ENCODE measurements around the gene ATAD2B.

Gene ATAD2B

DNA sequence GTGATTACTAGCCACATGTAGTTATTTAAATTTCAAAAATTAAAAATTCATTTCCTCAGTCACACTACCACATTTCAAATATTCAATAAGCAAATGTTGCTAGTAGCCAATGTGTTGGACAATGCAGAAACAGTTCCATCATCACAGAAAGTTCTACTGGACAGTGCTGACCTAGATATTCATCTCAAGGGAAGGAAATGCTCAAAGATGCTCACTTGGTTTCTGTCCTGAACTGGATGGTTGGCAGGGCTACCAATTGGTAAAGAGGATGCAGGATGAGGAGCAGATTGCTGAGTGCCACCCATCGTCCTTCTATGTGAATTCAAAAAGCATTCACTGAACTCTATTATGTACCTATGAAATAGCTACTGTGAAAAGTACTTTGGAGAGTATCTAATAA is 7.3 kb upstream of the ATAD2B start:
- H3K18ac ChIP-seq (ENCODE audit: low read length), result no peak overlapping the region
- no peak overlapping the region for H3K27ac ChIP-seq (ENCODE audit: low read depth, low read length)
- no CpG with 5 or more reads among the region's 1 CpG for WGBS (ENCODE audit: extremely low coverage, insufficient coverage, insufficient read length)
- no peaks in the 10 kb centered on the region for H3K27me3 ChIP-seq (ENCODE audit: insufficient read depth, low read length)
- H2BK5ac ChIP-seq (ENCODE audit: low read depth, low read length, poor library complexity), result no peak overlapping the region
- H3K79me2 ChIP-seq (ENCODE audit: control insufficient read depth, insufficient read depth, low read length, poor library complexity), result no peaks in the 10 kb centered on the region
- H3K4me2 ChIP-seq (ENCODE audit: low read length), result no peak overlapping the region
- H2BK120ac ChIP-seq (ENCODE audit: insufficient read depth, low read length, poor library complexity), result no peak overlapping the region
- peaks cover 0 to 2% of the 10 kb centered on the region in 2 experiments for H3K4me1 ChIP-seq (ENCODE audit: control insufficient read depth in 1 of 2, insufficient read depth in 2 of 2, low read length in 2 of 2)
- H3K79me1 ChIP-seq (ENCODE audit: low read length), result no peaks in the 10 kb centered on the region
- H2AK5ac ChIP-seq (ENCODE audit: low read length), result no peak overlapping the region
- H3K9ac ChIP-seq (ENCODE audit: low read length), result no peak overlapping the region
- H3K4me3 ChIP-seq (ENCODE audit: low read depth, low read length), result no peak overlapping the region
- no peaks in the 10 kb centered on the region for H3K9me3 ChIP-seq (ENCODE audit: insufficient read depth, low read depth, low read length)
- no peak overlapping the region for H3K4ac ChIP-seq (ENCODE audit: low read depth, low read length)
- no peak overlapping the region for H2AFZ ChIP-seq (ENCODE audit: insufficient read depth, low read length, poor library complexity)
- H4K91ac ChIP-seq (ENCODE audit: low read depth, low read length), result no peak overlapping the region
- no peak overlapping the region for H3K23ac ChIP-seq (ENCODE audit: low read length)
- no peak overlapping the region for H3K14ac ChIP-seq (ENCODE audit: low read length)
- no peak overlapping the region for H4K12ac ChIP-seq (ENCODE audit: low read depth, low read length)
- peaks cover 0 to 3% of the 10 kb centered on the region in 2 experiments for H3K36me3 ChIP-seq (ENCODE audit: control insufficient read depth in 1 of 2, insufficient read depth in 2 of 2, low read length in 2 of 2)
- H4K8ac ChIP-seq (ENCODE audit: low read depth, low read length), result no peak overlapping the region
- no peak for DNase-seq
- H2BK12ac ChIP-seq (ENCODE audit: low read length), result no peak overlapping the region

DNA sequence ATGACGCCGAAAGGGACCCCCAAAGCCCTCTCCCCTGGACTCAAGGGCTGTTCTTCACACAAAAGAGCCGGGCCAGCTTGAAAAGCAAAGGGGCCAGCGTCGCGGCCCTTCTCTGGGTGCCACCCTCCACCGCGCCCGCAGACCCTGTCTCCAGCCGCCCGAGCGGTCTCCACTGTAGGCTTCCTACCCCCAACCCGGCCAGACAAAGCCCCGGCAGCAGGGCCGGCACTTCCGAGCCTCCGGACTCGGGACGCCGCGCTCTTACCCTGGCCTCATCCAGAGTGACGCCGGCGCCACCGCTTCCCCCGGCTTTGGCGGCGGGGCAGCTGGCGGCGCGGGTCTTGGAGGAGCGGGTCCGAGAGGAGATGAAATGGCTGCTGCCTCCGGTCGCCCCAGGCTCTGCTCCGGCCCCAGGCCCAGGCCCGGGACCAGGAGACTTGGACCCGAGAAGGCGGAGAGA is 603 bp downstream of the ATAD2B start:
- peaks cover 0 to 3% of the 10 kb centered on the region in 2 experiments for H3K36me3 ChIP-seq (ENCODE audit: control insufficient read depth in 1 of 2, insufficient read depth in 2 of 2, low read length in 2 of 2)
- H3K9ac ChIP-seq (ENCODE audit: low read length), result peak overlapping the region; percentile 100
- H2AFZ ChIP-seq (ENCODE audit: insufficient read depth, low read length, poor library complexity), result peak overlapping the region; percentile 99
- peak overlapping the region; percentile 98 for H2BK5ac ChIP-seq (ENCODE audit: low read depth, low read length, poor library complexity)
- peak overlapping the region; percentile 96 for H3K4ac ChIP-seq (ENCODE audit: low read depth, low read length)
- peaks cover 12% of the 10 kb centered on the region for H3K79me2 ChIP-seq (ENCODE audit: control insufficient read depth, insufficient read depth, low read length, poor library complexity)
- no peaks in the 10 kb centered on the region for H3K9me3 ChIP-seq (ENCODE audit: insufficient read depth, low read depth, low read length)
- H3K18ac ChIP-seq (ENCODE audit: low read length), result peak overlapping the region; percentile 100
- H3K27ac ChIP-seq (ENCODE audit: low read depth, low read length), result peak overlapping the region; percentile 97
- no CpG with 5 or more reads among the region's 39 CpGs for WGBS (ENCODE audit: extremely low coverage, insufficient coverage, insufficient read length)
- H3K4me3 ChIP-seq (ENCODE audit: low read depth, low read length), result peak overlapping the region; percentile 99
- H3K79me1 ChIP-seq (ENCODE audit: low read length), result peaks cover 12% of the 10 kb centered on the region
- H2BK12ac ChIP-seq (ENCODE audit: low read length), result peak overlapping the region; percentile 85
- H4K8ac ChIP-seq (ENCODE audit: low read depth, low read length), result peak overlapping the region; percentile 99
- DNase-seq, result peak; percentile 28 to 53
- H4K12ac ChIP-seq (ENCODE audit: low read depth, low read length), result peak overlapping the region; percentile 100
- H3K23ac ChIP-seq (ENCODE audit: low read length), result no peak overlapping the region
- peak overlapping the region; percentile 100 for H3K14ac ChIP-seq (ENCODE audit: low read length)
- no peak overlapping the region for H2AK5ac ChIP-seq (ENCODE audit: low read length)
- H4K91ac ChIP-seq (ENCODE audit: low read depth, low read length), result peak overlapping the region; percentile 96
- H3K27me3 ChIP-seq (ENCODE audit: insufficient read depth, low read length), result no peaks in the 10 kb centered on the region
- H2BK120ac ChIP-seq (ENCODE audit: insufficient read depth, low read length, poor library complexity), result peak overlapping the region; percentile 92
- H3K4me1 ChIP-seq (ENCODE audit: control insufficient read depth in 1 of 2, insufficient read depth in 2 of 2, low read length in 2 of 2), result peaks cover 0 to 1% of the 10 kb centered on the region in 2 experiments
- peak overlapping the region; percentile 94 for H3K4me2 ChIP-seq (ENCODE audit: low read length)

DNA sequence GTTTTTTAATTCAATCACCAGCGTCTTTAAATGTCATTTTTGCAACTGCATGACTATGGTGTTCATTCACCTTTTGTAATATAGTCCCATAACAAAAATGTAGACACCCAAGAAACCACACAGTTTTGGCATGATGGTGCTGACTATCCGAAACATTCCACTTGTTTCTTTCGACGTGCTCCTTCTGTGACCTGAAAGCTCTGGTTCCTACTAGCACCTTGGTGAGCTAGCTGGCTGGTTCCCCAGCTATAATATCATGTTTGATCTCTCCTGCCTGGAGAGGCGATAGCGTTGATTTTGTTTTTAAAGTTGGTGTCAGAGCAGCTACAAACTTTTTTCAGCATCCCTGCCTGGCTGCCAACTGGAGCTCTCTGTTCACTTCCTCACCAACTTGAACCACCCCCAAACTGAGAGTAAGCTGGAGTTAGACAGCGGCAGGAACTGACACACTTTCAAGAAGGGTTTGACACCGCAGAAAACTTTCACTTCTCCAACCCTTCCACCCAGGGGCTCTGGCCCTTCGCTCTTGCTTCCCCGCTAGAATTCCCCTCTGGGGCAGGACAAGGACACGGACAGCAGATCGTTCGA is 1.1 kb downstream of the ATAD2B start:
- Histone ChIP-seq H3K27ac (ENCODE audit: low read depth, low read length) (peak overlapping the region; percentile 97), H3K4ac (ENCODE audit: low read depth, low read length) (peak overlapping the region; percentile 96), H3K23ac (ENCODE audit: low read length) (no peak overlapping the region), H3K79me2 (ENCODE audit: control insufficient read depth, insufficient read depth, low read length, poor library complexity) (peaks cover 12% of the 10 kb centered on the region), H3K9ac (ENCODE audit: low read length) (peak overlapping the region; percentile 100), H3K4me2 (ENCODE audit: low read length) (peak overlapping the region; percentile 94), H2BK12ac (ENCODE audit: low read length) (no peak overlapping the region), H2AK5ac (ENCODE audit: low read length) (no peak overlapping the region), H2BK120ac (ENCODE audit: insufficient read depth, low read length, poor library complexity) (peak overlapping the region; percentile 92), H3K79me1 (ENCODE audit: low read length) (peaks cover 12% of the 10 kb centered on the region), H4K8ac (ENCODE audit: low read depth, low read length) (peak overlapping the region; percentile 99), H3K4me1 (ENCODE audit: control insufficient read depth in 1 of 2, insufficient read depth in 2 of 2, low read length in 2 of 2) (peaks cover 0 to 1% of the 10 kb centered on the region in 2 experiments), H2BK5ac (ENCODE audit: low read depth, low read length, poor library complexity) (peak overlapping the region; percentile 98), H3K36me3 (ENCODE audit: control insufficient read depth in 1 of 2, insufficient read depth in 2 of 2, low read length in 2 of 2) (no peaks in the 10 kb centered on the region), H3K9me3 (ENCODE audit: insufficient read depth, low read depth, low read length) (no peaks in the 10 kb centered on the region), H4K91ac (ENCODE audit: low read depth, low read length) (peak overlapping the region; percentile 96), H3K4me3 (ENCODE audit: low read depth, low read length) (peak overlapping the region; percentile 99), H2AFZ (ENCODE audit: insufficient read depth, low read length, poor library complexity) (peak overlapping the region; percentile 99), H4K12ac (ENCODE audit: low read depth, low read length) (peak overlapping the region; percentile 100), H3K27me3 (ENCODE audit: insufficient read depth, low read length) (no peaks in the 10 kb centered on the region), H3K14ac (ENCODE audit: low read length) (peak overlapping the region; percentile 100), H3K18ac (ENCODE audit: low read length) (peak overlapping the region; percentile 100)
- no CpG with 5 or more reads among the region's 13 CpGs for WGBS (ENCODE audit: extremely low coverage, insufficient coverage, insufficient read length)
- DNase-seq, result peak; percentile 37 to 64

DNA sequence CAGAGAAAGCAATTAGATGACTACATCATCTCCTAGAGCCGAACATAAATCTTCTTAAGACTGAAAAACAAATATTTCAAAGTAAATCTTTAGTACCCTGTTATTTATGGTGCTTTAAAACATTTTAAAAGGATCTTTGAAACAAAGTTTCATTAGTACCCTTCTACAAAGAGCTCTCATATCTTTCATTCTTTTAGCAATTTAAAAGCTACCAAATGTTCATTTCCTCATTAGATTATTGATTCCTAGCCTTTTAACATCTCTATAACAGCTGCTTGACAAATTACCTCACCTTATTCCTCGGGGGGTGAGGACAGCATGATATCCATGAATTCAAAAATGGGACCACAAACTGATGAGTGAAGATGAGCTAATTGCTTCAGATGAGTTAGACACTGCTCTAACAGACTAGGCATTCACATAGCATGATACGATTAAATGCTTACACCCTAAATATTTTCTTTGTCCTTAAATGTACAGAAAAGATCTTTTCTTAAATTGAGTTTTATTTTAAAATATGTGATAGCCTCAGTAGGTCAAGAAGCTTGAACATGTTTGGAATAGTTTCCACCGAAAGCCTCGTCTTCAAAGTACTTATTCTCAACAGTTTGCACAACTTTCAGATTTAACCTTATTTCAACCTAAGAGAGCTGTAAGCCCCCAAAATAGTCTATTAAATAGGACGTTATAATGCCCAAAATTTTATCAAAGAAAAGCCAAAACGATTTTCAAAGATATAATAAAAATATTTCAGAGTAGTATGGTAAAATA is 2.1 kb downstream of the ATAD2B start:
- no peak overlapping the region for H3K27ac ChIP-seq (ENCODE audit: low read depth, low read length)
- H3K27me3 ChIP-seq (ENCODE audit: insufficient read depth, low read length), result no peaks in the 10 kb centered on the region
- WGBS (ENCODE audit: extremely low coverage, insufficient coverage, insufficient read length), result no CpG with 5 or more reads among the region's 7 CpGs
- H3K79me2 ChIP-seq (ENCODE audit: control insufficient read depth, insufficient read depth, low read length, poor library complexity), result peaks cover 12% of the 10 kb centered on the region
- H3K4me3 ChIP-seq (ENCODE audit: low read depth, low read length), result no peak overlapping the region
- no peak for DNase-seq
- H2AFZ ChIP-seq (ENCODE audit: insufficient read depth, low read length, poor library complexity), result no peak overlapping the region
- no peaks in the 10 kb centered on the region for H3K9me3 ChIP-seq (ENCODE audit: insufficient read depth, low read depth, low read length)
- no peak overlapping the region for H2BK120ac ChIP-seq (ENCODE audit: insufficient read depth, low read length, poor library complexity)
- peaks cover 12% of the 10 kb centered on the region for H3K79me1 ChIP-seq (ENCODE audit: low read length)
- H3K23ac ChIP-seq (ENCODE audit: low read length), result no peak overlapping the region
- H4K8ac ChIP-seq (ENCODE audit: low read depth, low read length), result no peak overlapping the region
- no peak overlapping the region for H3K4ac ChIP-seq (ENCODE audit: low read depth, low read length)
- no peak overlapping the region for H3K18ac ChIP-seq (ENCODE audit: low read length)
- H3K4me1 ChIP-seq (ENCODE audit: control insufficient read depth in 1 of 2, insufficient read depth in 2 of 2, low read length in 2 of 2), result peaks cover 0 to 1% of the 10 kb centered on the region in 2 experiments
- no peak overlapping the region for H3K4me2 ChIP-seq (ENCODE audit: low read length)
- H2BK12ac ChIP-seq (ENCODE audit: low read length), result no peak overlapping the region
- no peak overlapping the region for H4K12ac ChIP-seq (ENCODE audit: low read depth, low read length)
- no peak overlapping the region for H3K9ac ChIP-seq (ENCODE audit: low read length)
- no peak overlapping the region for H2AK5ac ChIP-seq (ENCODE audit: low read length)
- H2BK5ac ChIP-seq (ENCODE audit: low read depth, low read length, poor library complexity), result no peak overlapping the region
- H3K14ac ChIP-seq (ENCODE audit: low read length), result no peak overlapping the region
- H4K91ac ChIP-seq (ENCODE audit: low read depth, low read length), result no peak overlapping the region
- no peaks in the 10 kb centered on the region for H3K36me3 ChIP-seq (ENCODE audit: control insufficient read depth in 1 of 2, insufficient read depth in 2 of 2, low read length in 2 of 2)
